Omental fat pad (tissue), 4 donors: ENCODE measurements around the gene SOBP. TPM values are rescaled to one million over a fixed set of nuclear protein-coding genes. Genes with fewer than 3 reads are reported as not detected.
"Not testable (repeated sequence)": the region's sequence is repeated elsewhere in the genome, so short reads cannot be mapped to it uniquely, and the experiment has no call there.

Source experiments
- ATAC-seq: fragments of 150-250 bp; one replicate; pipeline ENCODE4 v1.9.1; 2016; ENCODE audit warnings: mild to moderate bottlenecking, moderate library complexity; ENCODE audit not compliant: low FRiP score
- DNase-seq: peaks from one replicate; pipeline ENCODE4 v3.0.0-alpha.2; 2019; ENCODE audit warnings: low spot score
- total RNA-seq, 4 donors: library from RNA; depleted of rRNA; stranded (reverse); fragments of >200 nt; gene quantifications; one replicate each; pipeline ENCODE4 v1.1.0, GENCODE V29; 2016
- TF ChIP-seq, protein P1 (sequence below), 3 donors: fragments of 450-650 bp; IDR thresholded peaks; one replicate each; pipeline ENCODE4 v1.5.1; 2016 to 2017; ENCODE audit warnings: antibody characterized with exemption in 3 of 3, mild to moderate bottlenecking in 3 of 3, moderate library complexity in 2 of 3

The SOBP gene
- total RNA-seq, 4 donors from 2014 or later: 1.9 to 9.6 (median 4.0) TPM

DNA sequence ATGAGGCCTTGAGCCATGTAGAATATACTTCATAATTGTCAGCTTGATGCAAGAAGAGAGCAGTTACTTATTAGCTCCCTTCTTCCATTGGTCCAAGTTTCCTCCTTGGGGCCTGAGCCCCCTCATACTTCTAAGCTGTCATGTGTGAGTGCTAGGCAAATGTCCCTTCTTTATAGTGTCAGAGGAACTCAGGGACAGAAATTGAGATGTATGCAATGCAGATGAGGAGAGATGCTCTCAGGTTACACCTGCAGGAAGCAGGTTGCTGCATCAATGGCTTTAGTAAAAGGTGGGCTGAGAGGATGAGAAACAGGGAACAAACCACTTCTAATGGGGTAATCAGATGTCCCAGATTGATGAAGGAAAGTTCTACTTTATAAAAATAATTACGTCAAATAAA is 23.9 kb upstream of the SOBP start:
- no peak for ATAC-seq

GRCh38 chr6:107470364-107470763 is 19.6 kb upstream of the SOBP start:
- DNase-seq: no peak
- no peak for ATAC-seq
- TF ChIP-seq, protein P1, sequence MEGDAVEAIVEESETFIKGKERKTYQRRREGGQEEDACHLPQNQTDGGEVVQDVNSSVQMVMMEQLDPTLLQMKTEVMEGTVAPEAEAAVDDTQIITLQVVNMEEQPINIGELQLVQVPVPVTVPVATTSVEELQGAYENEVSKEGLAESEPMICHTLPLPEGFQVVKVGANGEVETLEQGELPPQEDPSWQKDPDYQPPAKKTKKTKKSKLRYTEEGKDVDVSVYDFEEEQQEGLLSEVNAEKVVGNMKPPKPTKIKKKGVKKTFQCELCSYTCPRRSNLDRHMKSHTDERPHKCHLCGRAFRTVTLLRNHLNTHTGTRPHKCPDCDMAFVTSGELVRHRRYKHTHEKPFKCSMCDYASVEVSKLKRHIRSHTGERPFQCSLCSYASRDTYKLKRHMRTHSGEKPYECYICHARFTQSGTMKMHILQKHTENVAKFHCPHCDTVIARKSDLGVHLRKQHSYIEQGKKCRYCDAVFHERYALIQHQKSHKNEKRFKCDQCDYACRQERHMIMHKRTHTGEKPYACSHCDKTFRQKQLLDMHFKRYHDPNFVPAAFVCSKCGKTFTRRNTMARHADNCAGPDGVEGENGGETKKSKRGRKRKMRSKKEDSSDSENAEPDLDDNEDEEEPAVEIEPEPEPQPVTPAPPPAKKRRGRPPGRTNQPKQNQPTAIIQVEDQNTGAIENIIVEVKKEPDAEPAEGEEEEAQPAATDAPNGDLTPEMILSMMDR (IDR thresholded peaks at IDR 0.05): no peak

More for the DNA sequence above, 23.9 kb upstream of the SOBP start:
- TF ChIP-seq, protein P1 (IDR thresholded peaks at IDR 0.05): no peak
- DNase-seq: no peak

DNA sequence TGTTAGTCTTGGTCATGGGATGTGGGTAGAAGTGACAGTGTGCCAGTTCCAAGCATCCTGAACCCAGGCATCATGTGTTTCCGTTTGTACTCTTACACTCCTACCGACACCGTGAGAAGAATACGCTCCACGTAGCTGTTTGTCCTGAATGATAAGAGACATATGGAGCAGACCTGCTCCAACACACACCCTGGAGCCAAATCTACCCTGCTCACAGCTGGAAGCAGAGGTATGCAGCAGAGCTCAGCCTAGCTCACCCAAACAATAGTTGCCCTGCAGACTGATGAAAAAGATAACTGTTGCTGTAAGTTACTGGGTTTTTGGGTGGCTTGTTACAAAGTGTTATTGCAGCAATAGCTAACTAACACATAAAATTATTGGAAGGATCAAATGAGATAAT is 16.3 kb upstream of the SOBP start:
- no peak for DNase-seq
- ATAC-seq: no peak
- TF ChIP-seq, protein P1 (IDR thresholded peaks at IDR 0.05): no peak

GRCh38 chr6:107475360-107475759 is 14.6 kb upstream of the SOBP start:
- ATAC-seq, DNase-seq: not testable (repeated sequence)

DNA sequence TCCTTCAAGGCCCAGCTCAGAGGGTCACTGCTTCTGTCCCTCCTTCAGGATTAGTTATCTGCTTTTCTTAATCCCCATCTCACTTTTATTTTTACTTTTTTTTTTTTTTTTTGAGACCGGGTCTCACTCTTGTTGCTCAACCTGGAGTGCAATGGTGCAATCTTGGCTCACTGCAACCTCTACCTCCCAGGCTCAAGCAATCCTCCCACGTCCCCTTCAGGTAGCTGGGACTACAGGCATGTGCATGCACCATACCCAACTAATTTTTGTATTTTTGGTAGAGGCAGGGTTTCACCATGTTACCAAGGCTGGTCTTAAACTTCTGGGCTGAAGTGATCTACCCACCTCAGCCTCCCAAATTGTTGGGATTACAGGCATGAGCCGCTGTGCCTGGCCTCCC is 14.1 kb upstream of the SOBP start:
- not testable (repeated sequence) for ATAC-seq, DNase-seq

- DNase-seq: no peak
- no peak for ATAC-seq
- TF ChIP-seq, protein P1 (IDR thresholded peaks at IDR 0.05): no peak
Measured at GRCh38 chr6:107479089-107479690, 10.7 kb upstream of the SOBP start.

DNA sequence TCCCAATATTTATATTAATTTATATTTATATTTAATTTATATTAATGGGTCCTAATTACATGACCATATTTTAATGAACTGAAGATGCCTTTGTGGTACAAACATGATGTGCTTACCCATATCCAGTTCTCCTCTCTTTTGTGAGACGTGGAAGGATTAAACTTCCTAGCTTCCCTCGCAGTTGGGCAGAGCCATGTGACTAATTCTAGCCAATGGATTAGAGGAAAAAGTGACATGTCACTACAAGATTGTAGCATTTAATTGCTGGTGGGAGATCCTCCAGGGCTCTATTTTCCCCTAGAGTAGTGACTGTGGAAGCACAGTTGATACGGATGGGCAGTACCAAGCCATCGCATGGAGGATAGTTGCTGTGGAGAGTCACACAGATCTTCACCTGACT is 4.8 kb upstream of the SOBP start:
- no peak for ATAC-seq
- no peak for DNase-seq
- TF ChIP-seq, protein P1 (IDR thresholded peaks at IDR 0.05): no peak

DNA sequence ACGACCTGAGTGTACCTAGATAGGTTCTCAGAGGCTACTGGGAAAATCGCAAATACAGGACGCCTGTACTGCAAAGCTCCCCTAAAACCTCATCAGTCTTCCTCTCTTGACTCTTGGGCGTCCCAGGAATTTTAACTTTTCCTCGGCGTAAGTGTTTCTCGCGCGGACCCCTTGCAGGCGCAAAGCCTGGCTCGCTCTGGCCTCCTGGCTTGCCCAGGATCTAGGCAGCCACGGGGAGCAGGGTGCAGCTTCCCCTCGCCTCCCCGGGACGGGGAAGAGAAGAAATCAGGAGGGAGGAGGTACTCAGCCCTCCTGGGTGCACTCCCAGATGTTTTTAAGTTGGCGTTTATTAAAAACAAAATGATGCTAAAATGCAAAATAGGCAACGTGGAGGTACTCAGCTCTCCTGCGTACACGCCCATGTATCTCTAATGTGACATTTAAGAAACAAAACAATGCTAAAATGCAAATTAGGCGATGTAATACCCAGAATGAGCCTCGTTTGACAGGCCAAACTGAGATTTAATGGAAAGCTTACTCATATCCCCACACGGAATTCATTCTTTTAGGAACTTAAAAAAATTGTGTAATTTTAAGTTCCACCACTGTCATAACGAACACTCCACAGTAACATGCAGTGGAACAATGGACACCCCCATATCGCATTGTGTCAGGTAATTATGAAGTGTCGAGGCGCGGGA is 1.6 kb upstream of the SOBP start:
- TF ChIP-seq, protein P1 (IDR thresholded peaks at IDR 0.05): no peak
- no peak for DNase-seq
- peak; percentile 20 for ATAC-seq
